ENCODE results near the gene SNX3.
A peak's percentile ranks its signal among the peaks of the same experiment; 100 is the strongest.
"Not testable (repeated sequence)": the region's sequence is repeated elsewhere in the genome, so short reads cannot be mapped to it uniquely, and the experiment has no call there.

Gene SNX3

DNA sequence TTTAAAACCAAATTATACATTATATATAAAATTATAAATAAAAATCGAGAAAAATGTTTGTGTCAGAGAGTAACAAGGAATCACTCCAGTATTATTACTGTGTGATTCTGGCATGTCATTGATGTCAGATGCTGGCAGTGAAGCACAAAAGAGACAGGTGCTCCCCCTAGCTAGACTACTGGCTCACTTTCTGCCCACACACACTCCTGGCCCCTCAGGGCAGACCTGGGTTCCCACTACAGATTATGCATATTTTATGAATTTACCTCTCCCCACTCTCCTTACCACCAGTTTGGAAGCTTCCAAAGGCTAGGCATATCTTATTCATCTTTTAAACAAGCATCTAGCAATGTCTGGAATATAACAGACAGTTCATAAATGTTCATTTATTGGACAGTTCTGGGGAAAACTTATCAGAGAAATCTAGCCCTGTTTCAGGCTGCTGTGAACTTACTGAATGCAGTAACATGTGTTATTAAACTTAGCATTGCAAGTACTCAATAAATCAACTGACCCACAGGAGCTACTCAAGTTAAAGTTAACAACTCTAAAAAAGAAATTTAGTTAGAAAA lies 12.8 kb downstream of the SNX3 start:
- TF ChIP-seq, protein P1, sequence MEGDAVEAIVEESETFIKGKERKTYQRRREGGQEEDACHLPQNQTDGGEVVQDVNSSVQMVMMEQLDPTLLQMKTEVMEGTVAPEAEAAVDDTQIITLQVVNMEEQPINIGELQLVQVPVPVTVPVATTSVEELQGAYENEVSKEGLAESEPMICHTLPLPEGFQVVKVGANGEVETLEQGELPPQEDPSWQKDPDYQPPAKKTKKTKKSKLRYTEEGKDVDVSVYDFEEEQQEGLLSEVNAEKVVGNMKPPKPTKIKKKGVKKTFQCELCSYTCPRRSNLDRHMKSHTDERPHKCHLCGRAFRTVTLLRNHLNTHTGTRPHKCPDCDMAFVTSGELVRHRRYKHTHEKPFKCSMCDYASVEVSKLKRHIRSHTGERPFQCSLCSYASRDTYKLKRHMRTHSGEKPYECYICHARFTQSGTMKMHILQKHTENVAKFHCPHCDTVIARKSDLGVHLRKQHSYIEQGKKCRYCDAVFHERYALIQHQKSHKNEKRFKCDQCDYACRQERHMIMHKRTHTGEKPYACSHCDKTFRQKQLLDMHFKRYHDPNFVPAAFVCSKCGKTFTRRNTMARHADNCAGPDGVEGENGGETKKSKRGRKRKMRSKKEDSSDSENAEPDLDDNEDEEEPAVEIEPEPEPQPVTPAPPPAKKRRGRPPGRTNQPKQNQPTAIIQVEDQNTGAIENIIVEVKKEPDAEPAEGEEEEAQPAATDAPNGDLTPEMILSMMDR (IDR thresholded peaks at IDR 0.05; ENCODE audit: low read length, missing control alignments): no peak
- DNase-seq (ENCODE audit: low read depth): no peak

DNA sequence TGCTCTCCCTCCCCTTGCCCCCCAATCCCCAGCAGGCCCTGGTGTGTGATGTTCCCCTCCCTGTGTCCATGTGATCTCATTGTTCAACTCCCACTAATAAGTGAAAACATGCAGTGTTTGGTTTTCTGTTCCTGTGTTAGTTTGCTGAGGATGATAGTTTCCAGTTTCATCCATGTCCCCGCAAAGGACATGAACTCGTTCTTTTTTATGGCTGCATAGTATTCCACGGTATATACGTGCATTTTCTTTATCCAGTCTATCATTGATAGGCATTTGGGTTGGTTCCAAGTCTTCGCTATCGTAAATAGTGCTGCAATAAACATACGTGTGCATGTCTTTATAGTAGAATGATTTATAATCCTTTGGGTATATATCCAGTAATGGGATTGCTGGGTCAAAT lies 15.7 kb downstream of the SNX3 start:
- DNase-seq (ENCODE audit: low read depth): not testable (repeated sequence)

More for the DNA sequence above, 12.8 kb downstream of the SNX3 start:
- no peak overlapping the region for H3K4me3 ChIP-seq (replicated peaks; ENCODE audit: low read depth, low read length)

DNA sequence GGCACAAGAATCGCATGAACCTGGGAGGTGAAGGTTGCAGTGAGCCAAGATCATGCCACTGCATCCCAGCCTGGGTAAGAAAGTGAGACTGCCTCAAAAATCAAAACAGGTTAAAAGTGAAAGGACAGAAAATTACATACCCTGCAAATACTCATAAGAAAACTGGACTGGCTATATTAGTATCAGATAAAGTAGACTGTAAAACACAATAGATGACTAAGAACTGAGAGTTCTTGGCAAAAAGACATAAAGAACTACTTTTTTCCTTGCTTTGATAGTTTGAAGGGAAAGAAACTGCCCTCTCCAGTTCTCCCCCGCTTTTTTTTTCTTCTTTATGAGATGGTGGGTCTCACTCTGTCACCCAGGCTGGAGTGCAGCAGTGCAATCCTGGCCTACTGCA lies 17.0 kb downstream of the SNX3 start:
- H3K4me3 ChIP-seq (replicated peaks; ENCODE audit: low read depth, low read length): no peak overlapping the region
- DNase-seq (ENCODE audit: low read depth): peak; percentile 55
- TF ChIP-seq, protein P1 (IDR thresholded peaks at IDR 0.05; ENCODE audit: low read length, missing control alignments): no peak

More for the DNA sequence above, 15.7 kb downstream of the SNX3 start:
- H3K4me3 ChIP-seq (replicated peaks; ENCODE audit: low read depth, low read length): not testable (repeated sequence)

DNA sequence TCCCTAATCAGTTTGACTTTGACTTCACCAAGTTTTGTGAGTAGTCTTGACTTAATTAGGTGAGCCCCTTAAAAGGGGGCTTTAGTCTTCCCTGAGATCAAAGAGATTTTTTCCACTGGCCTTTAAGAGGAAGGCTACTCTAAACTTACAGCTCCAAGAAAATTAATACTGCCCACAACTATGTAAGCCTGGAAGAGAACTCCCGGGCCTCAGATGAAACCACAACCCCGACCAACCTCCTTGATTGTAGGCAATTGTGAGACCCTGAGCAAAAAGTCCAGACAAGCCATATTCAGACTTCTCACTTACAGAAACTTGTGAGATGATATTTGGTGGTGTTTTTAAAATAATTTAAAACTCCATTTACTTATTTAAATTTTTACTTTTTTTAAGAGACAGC lies 18.1 kb downstream of the SNX3 start:
- TF ChIP-seq, protein P1 (IDR thresholded peaks at IDR 0.05; ENCODE audit: low read length, missing control alignments): no peak
- H3K4me3 ChIP-seq (replicated peaks; ENCODE audit: low read depth, low read length): no peak overlapping the region
- DNase-seq (ENCODE audit: low read depth): no peak

DNA sequence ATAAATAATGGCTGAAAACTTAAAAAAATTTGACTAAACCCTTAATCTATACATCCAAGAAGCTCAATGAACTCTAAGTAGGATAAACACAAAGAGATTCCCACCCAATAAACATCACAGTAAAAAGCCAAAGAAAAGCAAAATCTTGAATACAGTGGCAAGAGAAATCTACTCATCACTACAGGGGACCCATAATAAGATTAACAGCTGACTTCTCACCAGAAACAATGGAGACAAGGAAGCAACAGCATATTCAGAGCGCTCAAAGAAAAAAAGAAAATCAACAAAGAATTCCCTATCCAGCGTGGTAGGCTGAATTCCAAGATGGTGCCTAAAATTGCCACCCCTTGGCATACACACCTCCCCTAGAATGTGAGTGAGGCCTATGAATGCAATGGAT lies 18.6 kb downstream of the SNX3 start:
- TF ChIP-seq, protein P1 (IDR thresholded peaks at IDR 0.05; ENCODE audit: low read length, missing control alignments): no peak
- no peak overlapping the region for H3K4me3 ChIP-seq (replicated peaks; ENCODE audit: low read depth, low read length)
- DNase-seq (ENCODE audit: low read depth): no peak

DNA sequence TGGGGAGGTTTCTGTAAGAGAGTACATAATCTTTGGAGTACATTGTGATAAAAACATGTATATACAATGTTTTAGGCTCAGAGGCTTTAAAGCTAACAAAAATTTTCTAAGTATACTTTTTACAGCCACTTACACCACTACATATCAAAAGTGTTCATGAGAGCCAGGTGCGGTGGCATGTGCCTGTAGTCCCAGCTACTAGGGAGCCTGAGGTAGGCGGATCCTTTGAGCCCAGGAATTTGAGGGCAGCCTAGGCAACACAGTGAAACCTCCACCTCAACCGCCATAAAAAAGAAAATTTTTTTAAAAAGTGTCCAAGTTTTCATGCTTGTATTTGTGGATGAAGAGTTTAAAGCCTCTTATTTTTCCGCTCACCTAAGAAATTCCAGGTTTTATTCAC lies 22.5 kb downstream of the SNX3 start:
- no peak overlapping the region for H3K4me3 ChIP-seq (replicated peaks; ENCODE audit: low read depth, low read length)
- TF ChIP-seq, protein P1 (IDR thresholded peaks at IDR 0.05; ENCODE audit: low read length, missing control alignments): no peak

DNA sequence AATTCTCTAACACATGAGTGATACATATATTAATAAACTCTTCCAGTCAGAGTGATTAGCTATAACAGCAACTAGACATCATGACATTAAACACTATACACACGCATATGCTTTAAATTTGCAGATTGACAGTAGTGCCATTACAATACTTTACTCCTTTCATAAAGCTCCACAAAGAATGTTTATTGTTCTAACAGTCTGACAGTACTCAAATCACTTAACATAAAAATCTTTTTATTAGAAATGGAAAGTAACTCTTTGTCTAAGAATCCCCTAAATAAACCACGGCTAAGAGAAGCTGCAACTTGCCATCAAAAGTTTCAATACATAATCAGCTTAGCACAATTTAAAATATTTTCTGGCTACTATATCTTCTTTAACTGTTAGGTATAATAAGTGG lies 24.0 kb downstream of the SNX3 start:
- no peak overlapping the region for H3K4me3 ChIP-seq (replicated peaks; ENCODE audit: low read depth, low read length)
- no peak for DNase-seq (ENCODE audit: low read depth)
- TF ChIP-seq, protein P1 (IDR thresholded peaks at IDR 0.05; ENCODE audit: low read length, missing control alignments): no peak

More for the DNA sequence above, 22.5 kb downstream of the SNX3 start:
- DNase-seq (ENCODE audit: low read depth): no peak

All from fibroblast of pulmonary artery (primary cell).